NCI-H345 (cell line): Measurements from ENCODE around the gene SLC44A3.

ENCODE experiments used
- DNase-seq: peaks from one replicate; lab custom pipeline; 2025; lab: John Stamatoyannopoulos, UW

SLC44A3 gene

GRCh38 chr1:94819945-94820746, at the start of gene SLC44A3:
SLC44A3 (plus strand) TSS chr1:94820357; CDS start chr1:94820452, 95 bp downstream.
- peak; percentile 56 for DNase-seq

- no peak for DNase-seq
These were observed 47.9 kb upstream of the SLC44A3 start for GRCh38 chr1:94772230-94772641.

GRCh38 chr1:94772845-94773244, 47.3 kb upstream of the SLC44A3 start:
- DNase-seq: no peak

- no peak for DNase-seq
These were observed 46.8 kb upstream of the SLC44A3 start for GRCh38 chr1:94773296-94773809.

- DNase-seq: no peak
These were observed 46.2 kb upstream of the SLC44A3 start for GRCh38 chr1:94773931-94774422.

- no peak for DNase-seq
These were observed 43.7 kb upstream of the SLC44A3 start for GRCh38 chr1:94776474-94776873.

GRCh38 chr1:94777281-94777680, 42.9 kb upstream of the SLC44A3 start:
- no peak for DNase-seq

GRCh38 chr1:94778808-94779207, 41.3 kb upstream of the SLC44A3 start:
- no peak for DNase-seq

- no peak for DNase-seq
These were observed 36.6 kb upstream of the SLC44A3 start for GRCh38 chr1:94783342-94784189.

- DNase-seq: no peak
These were observed 36.0 kb upstream of the SLC44A3 start for GRCh38 chr1:94784190-94784515.

- DNase-seq: no peak
These were observed 32.5 kb upstream of the SLC44A3 start for GRCh38 chr1:94787691-94788090.

- no peak for DNase-seq
These were observed 29.9 kb upstream of the SLC44A3 start for GRCh38 chr1:94790246-94790645.

- no peak for DNase-seq
These were observed 29.5 kb upstream of the SLC44A3 start for GRCh38 chr1:94790670-94791069.

- no peak for DNase-seq
These were observed 27.5 kb upstream of the SLC44A3 start for GRCh38 chr1:94792473-94793295.

- DNase-seq: peak; percentile 7
These were observed 26.9 kb upstream of the SLC44A3 start for GRCh38 chr1:94793296-94793656.

GRCh38 chr1:94795434-94795833, 24.7 kb upstream of the SLC44A3 start:
- no peak for DNase-seq

- no peak for DNase-seq
These were observed 23.9 kb upstream of the SLC44A3 start for GRCh38 chr1:94796266-94796665.

GRCh38 chr1:94797291-94797690, 22.9 kb upstream of the SLC44A3 start:
- no peak for DNase-seq

- DNase-seq: peak; percentile 9
These were observed 22.1 kb upstream of the SLC44A3 start for GRCh38 chr1:94798054-94798453.

- no peak for DNase-seq
These were observed 21.7 kb upstream of the SLC44A3 start for GRCh38 chr1:94798462-94798861.

GRCh38 chr1:94799206-94799605, 21.0 kb upstream of the SLC44A3 start:
- DNase-seq: no peak
